ENCODE data around the gene KCNG2. TPM values are rescaled to one million over a fixed set of nuclear protein-coding genes. Genes with fewer than 3 reads are reported as not detected.

Gene KCNG2
- total RNA-seq, 1 donor from 2014 or later: not detected

DNA sequence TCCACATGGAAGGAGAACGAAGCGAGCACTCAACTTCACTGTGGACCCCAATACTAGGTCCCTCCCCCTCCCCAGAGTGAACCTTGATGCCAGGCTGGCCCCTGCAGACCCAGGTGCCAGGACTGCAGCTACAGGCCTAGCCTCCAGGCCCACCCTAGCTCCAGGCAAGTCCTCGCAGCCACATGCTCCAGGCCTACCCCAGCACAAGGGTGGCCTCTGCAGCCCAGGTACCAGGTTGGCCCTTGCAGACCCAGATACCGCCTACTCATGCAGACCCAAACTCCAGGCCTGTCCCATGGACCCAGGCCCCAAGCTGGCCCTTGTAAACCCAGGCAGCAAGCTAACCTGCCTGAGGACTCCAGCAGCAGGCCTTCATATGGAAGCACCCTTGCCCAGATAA, 44.2 kb downstream of the KCNG2 start:
- intact Hi-C loops (cut with DNase I): no loop called here
- DNase-seq (ENCODE audit: missing footprints) (no peak), ATAC-seq (no peak)

- intact Hi-C loops (cut with DNase I): no loop called here
- no peak for ATAC-seq
- DNase-seq (ENCODE audit: missing footprints): no peak
These were observed 47.3 kb downstream of the KCNG2 start for GRCh38 chr18:79844999-79845563.

DNA sequence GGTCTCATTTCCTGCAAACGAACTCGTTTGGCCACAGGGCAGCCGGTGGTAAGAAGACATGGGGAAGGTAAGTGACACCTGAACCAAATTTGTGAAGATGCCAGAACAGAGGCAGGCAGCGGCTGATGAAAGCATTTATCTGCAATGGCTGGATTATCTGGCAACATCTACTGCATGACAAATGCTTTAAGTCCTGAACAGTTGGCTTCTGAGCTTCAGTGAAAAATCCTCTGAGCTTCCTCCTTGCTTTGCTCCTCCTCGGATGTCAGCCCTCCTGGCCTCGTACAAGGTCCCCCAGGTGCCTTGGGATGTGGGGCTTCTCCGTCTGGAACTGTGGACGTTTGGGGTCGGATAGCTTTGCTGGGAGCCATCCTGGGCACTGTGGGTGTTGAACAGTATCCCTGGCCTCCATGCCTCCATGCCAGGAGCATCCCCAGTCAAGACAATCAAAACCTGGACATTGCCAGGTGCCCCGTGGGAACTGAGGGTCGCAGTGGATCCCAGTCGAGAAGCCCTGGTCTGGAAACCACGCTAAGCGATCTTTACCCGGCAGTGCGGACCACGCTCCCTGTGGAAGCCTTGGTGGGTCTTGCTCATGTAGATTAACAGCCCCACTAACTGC, 49.3 kb downstream of the KCNG2 start:
- intact Hi-C loops (cut with DNase I): no loop called here
- DNase-seq (ENCODE audit: missing footprints): no peak
- ATAC-seq: no peak

DNA sequence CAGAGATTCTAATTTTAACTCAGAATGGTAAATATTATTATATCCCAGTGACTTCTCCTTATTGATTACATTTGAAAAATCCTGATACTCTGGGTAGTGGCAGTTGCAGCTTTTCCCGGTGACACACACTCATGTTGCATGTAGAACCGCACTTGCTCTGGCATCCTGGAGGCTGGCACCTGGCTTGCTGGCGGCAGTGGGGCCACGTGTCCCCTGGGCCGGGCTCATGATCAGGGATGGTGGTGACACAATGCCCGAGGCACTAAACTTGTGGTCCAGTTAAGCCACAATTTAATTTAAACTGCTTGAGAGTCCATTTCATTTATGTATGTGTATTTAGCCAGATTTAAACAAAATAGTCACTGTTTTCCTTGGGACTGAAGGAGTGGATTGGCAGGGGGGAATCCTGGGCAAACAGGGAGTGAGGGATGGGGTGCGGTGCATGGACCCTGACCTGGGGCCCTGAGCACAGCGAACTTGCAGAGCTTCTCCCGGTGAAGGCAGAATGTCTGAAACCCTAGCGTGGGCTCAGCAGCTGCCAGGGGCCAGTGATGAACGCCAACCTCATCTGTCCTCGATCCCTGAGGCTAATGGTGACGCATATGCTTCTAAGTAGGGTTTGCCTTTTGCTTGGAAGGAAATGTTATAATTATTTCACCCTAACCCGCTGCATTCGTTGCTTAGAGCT, 50.0 kb downstream of the KCNG2 start:
- ATAC-seq: no peak
- intact Hi-C loops (cut with DNase I): no loop called here
- no peak for DNase-seq (ENCODE audit: missing footprints)

- no peak for DNase-seq (ENCODE audit: missing footprints)
- intact Hi-C loops (cut with DNase I): no loop called here
- no peak for ATAC-seq
These were observed 50.5 kb downstream of the KCNG2 start for GRCh38 chr18:79848294-79848578.

DNA sequence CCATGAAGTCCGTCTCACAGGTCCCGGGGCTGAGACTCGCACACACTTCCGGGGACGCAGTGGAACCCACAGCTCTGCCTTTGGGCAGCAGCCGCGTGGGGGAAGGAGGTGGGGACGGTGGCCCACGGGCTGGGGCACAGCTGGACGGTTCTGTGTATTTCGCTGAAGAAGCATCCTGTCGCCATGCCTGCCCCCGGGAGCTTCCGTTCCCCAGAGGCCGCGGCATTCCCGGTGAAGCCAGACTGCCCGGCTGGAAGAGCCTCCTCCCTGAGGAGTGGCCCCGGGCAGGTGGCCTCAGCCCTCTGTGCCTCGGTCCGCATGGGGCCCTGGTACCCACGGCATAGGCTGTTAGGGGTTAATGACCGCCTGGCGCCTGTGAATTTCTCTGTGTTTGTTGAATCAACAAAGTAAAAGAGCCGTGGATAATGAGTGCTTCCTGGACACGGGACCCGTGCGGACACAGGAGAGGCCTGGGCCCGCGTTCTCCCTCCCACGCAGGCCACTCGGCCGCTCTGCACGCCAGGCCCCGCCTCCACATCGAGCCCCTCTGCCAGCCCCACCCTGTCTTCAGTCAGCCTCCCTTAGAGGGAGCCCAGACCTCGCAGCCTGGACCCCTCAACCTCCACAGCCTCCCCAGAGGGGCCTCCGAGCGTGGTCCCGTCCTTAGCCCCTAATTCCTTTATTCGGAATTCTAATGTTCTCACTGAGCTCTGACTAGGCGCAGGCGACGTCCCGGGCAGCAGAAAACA, 51.0 kb downstream of the KCNG2 start:
- intact Hi-C loops (cut with DNase I): no loop called here
- ATAC-seq (no peak), DNase-seq (ENCODE audit: missing footprints) (no peak)

DNA sequence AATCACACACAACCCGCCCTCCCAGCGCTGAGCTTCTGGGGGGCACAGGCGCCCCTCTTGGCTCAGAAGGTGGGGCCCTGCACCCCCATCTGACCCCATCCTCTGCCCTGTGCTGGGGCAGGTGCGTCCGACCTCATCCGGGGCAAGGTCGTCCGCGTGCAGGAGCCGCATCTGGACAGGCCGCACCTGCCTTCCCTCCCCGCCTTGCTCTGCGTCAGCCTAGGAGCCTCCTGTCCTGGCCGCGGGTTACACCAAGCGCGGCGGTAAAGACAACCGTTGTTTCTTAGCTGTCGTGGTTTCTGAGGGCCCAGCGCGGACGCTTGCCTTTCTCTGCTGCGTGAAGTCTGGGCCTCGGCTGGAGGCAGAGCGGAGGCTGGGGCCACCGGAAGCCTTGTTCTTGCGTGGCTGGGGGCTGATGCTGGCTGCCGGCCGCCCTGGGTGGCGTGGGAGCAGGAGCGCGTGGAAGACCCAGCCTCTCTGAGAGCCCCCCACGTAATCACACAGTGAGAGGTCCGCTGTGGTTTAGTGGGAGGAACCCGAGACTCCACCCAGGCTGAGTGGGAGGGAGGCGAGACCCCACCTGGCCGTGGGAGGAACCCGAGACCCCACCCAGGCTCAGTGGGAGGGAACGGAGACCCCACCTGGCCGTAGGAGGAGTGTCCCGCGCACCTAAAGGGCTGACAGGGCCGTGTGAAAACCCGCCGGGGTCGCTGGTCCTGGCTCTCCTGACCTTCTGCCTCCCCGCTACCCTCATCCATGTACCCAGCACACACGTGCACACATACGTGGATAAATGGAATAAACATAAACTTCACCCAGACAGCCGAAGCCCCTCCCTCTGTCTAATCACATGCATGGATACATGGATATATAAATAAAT, 51.8 kb downstream of the KCNG2 start:
- intact Hi-C loops (cut with DNase I): no loop called here
- no peak for ATAC-seq
- no peak for DNase-seq (ENCODE audit: missing footprints)

GRCh38 chr18:79850731-79851130, 53.0 kb downstream of the KCNG2 start:
- intact Hi-C loops (cut with DNase I): no loop called here
- no peak for DNase-seq (ENCODE audit: missing footprints)
- ATAC-seq: no peak

GRCh38 chr18:79851489-79851888, 53.8 kb downstream of the KCNG2 start:
- no peak for ATAC-seq
- no peak for DNase-seq (ENCODE audit: missing footprints)

GRCh38 chr18:79851950-79852349, 54.2 kb downstream of the KCNG2 start:
- DNase-seq (ENCODE audit: missing footprints) (no peak), ATAC-seq (no peak)
- intact Hi-C loops (cut with DNase I): no loop called here

More at GRCh38 chr18:79851489-79851888, 53.8 kb downstream of the KCNG2 start:
- intact Hi-C loops (cut with DNase I): no loop called here

- ATAC-seq: no peak
These were observed 55.0 kb downstream of the KCNG2 start for GRCh38 chr18:79852561-79853302.

DNA sequence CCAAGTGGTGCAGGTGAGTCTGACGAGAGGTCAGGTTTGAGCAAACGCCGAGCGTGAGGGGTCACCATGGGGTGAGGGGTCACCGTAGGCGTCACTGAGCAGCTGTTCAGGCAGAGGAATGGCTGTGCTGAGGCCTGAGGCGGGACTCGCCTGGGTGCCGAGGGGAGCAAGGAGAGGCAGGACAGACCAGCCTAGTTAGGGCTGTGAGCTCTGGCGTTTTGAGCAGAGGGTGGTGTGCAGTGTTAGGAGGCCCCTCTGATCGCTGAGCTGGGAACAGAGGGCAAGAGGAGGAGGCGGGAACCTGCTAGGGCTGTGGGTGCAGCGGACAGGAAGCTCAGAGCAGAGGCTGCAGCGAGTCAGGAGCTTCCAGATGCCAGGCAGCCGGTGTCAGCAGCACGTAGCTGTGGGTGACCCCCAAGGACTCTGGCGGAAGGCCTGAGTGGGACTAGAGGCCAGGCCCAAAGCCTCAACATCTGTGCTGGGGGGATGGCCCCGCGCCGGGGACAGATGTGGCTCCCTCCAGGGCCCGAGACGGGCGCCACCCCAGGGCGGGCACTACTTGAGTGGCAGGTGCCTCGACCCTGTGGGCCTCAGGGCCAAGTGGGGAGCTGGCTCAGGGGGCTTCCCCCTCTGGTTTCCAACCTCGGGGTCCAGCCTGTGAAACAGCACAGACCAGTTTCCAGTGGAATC, 55.7 kb downstream of the KCNG2 start:
- DNase-seq (ENCODE audit: missing footprints) (no peak), ATAC-seq (no peak)
- intact Hi-C loops (cut with DNase I): no loop called here

More at GRCh38 chr18:79852561-79853302, 55.0 kb downstream of the KCNG2 start:
- DNase-seq (ENCODE audit: missing footprints): no peak
- intact Hi-C loops (cut with DNase I): no loop called here

GRCh38 chr18:79853993-79854364, 56.2 kb downstream of the KCNG2 start:
- ATAC-seq: no peak
- DNase-seq (ENCODE audit: missing footprints): no peak
- intact Hi-C loops (cut with DNase I): no loop called here

- intact Hi-C loops (cut with DNase I): no loop called here
- ATAC-seq (no peak), DNase-seq (ENCODE audit: missing footprints) (no peak)
These were observed 57.6 kb downstream of the KCNG2 start for GRCh38 chr18:79855147-79855933.

GRCh38 chr18:79856119-79857007, 58.6 kb downstream of the KCNG2 start:
- DNase-seq (ENCODE audit: missing footprints) (peak; percentile 57), ATAC-seq (peak; percentile 6)
- intact Hi-C loops (cut with DNase I): no loop called here

DNA sequence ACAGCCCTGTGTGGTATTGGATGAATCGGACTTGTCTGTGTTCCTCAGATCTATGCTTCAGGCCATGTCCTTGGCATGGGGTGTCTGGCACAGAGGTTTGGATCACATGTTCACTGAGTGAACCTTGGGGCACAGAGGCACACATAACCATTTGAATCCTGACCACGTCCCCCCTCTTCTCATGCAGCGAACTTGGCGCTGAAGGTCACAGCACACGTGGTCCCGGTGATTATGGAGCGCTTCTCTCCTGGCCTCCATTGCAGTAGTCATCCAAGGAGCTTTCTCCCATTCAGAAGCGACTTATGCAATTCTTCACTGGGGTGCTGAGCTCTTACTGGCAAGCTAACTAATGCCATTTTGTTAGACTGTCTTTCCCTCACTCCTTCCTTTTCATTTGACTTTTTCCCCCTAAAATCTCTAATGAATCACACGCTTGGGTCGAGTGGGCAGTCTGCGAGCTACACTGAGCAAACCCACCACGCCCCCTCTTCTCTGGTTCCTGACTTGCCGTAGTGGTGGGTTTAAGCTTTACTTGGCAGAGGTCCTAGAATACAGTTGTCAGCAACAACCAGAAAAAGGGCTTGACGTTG, 59.4 kb downstream of the KCNG2 start:
- DNase-seq (ENCODE audit: missing footprints) (no peak), ATAC-seq (peak; percentile 59)
- intact Hi-C loops (cut with DNase I): no loop called here
